Heart right ventricle (tissue), 16 donors: Measurements from ENCODE around the gene EVA1B. TPM values are rescaled to one million over a fixed set of nuclear protein-coding genes. Genes with fewer than 3 reads are reported as not detected.
A peak's percentile ranks its signal among the peaks of the same experiment; 100 is the strongest.

Experiments
- ATAC-seq, 8 donors: fragments of 200-7000 bp; cut with Tn5 transposase; one replicate each; pipeline ENCODE4 v1.9.1; 2020; ENCODE audit warnings: mild to moderate bottlenecking in 8 of 8, moderate library complexity in 8 of 8, moderate number of reproducible peaks in 1 of 8
- DNase-seq, 2 donors: peaks; one replicate each; pipeline ENCODE4 v3.0.0-alpha.2; 2020
- H3K27ac ChIP-seq, 10 donors: fragments of 200-600 bp; sonication (generic) in 2 of 10; one replicate each; pipeline versions ENCODE4 v1.5.0 to v1.8.0; 2020 to 2022; ENCODE audit warnings: mild to moderate bottlenecking in 3 of 10
- H3K27me3 ChIP-seq, 7 donors: fragments of 200-600 bp; one replicate each; pipeline ENCODE4 v1.8.0; 2021 to 2022; ENCODE audit warnings: mild to moderate bottlenecking in 2 of 7
- H3K36me3 ChIP-seq, 9 donors: fragments of 200-600 bp; sonication (generic) in 1 of 9; one replicate each; pipeline versions ENCODE4 v1.5.0 to v1.8.0; 2020 to 2022; ENCODE audit warnings: mild to moderate bottlenecking in 2 of 9
- H3K4me1 ChIP-seq, 9 donors: fragments of 200-600 bp; sonication (generic) in 1 of 9; one replicate each; pipeline versions ENCODE4 v1.5.0 to v1.8.0; 2020 to 2022; ENCODE audit warnings: mild to moderate bottlenecking in 4 of 9
- H3K4me3 ChIP-seq, 10 donors: fragments of 200-600 bp; sonication (generic) in 2 of 10; one replicate each; pipeline versions ENCODE4 v1.5.0 to v1.8.0; 2020 to 2022; ENCODE audit warnings: mild to moderate bottlenecking in 7 of 10, moderate library complexity in 2 of 10
- H3K9me3 ChIP-seq, 11 donors: fragments of 200-600 bp in 10 of 11; sonication (generic) in 2 of 11; one replicate each; pipeline versions ENCODE4 v1.5.0 to v1.8.0; 2013 to 2022; ENCODE audit warnings: mild to moderate bottlenecking in 2 of 11, control low read depth in 1 of 11, moderate library complexity in 1 of 11
- CTCF ChIP-seq, 9 donors: fragments of 200-600 bp; sonication (generic) in 2 of 9; IDR thresholded peaks; one replicate each; pipeline versions ENCODE4 v1.5.0 to v1.8.0; 2021 to 2022; ENCODE audit warnings: antibody characterized with exemption in 9 of 9, mild to moderate bottlenecking in 5 of 9, moderate library complexity in 1 of 9
- WGBS, 2 donors: extraction: QIAGEN DNeasy Blood & Tissue Kit; methylation state at CpG; one replicate each; pipeline ENCODE4 v1.1.7; 2013; ENCODE audit warnings: inconsistent platforms in 1 of 2; 5-methylcytosine and 5-hydroxymethylcytosine counted together
- intact Hi-C, 10 donors: fragments of 100-400 bp; cut with DNase I; formaldehyde crosslinking; loops; one replicate each; pipeline versions ENCODE4 v1.11.1 to v1.14.2; 2022
- polyA plus RNA-seq, 2 donors: library from polyadenylated mRNA; stranded (reverse); fragments of 200-250 nt; gene quantifications; one replicate each; pipeline ENCODE4 v1.2.3, GENCODE V29; 2013
- total RNA-seq, 10 donors: library from RNA; stranded (reverse); fragmentation: NEBNext Ultra II Directional in 3 of 10; extraction: Animal tissue kit (Norgen Biotek cat#: 25700) in 3 of 10; gene quantifications; one replicate each; pipeline versions ENCODE4 v1.2.1 to v1.2.4, GENCODE V29; 2021 to 2023
- donor health status: Arrhythmogenic right ventricular cardiomyopathy.
- donor health status: ischemic (EF 13 %, LVEDD 7.1; RV severe dilation, severe dysfunction).
- donor health status: healthy with polysubstance abuse.
- donor health status: DM: no; HTN: yes; CAD: no.
- donor health status: DM: no; HTN: no; CAD: no.
- donor health status: ischemic (EF 25% LVEDD 6.9; RV normal size, moderate dysfunction).
- donor health status: ischemic (EF 25% LVEDD 5.7; RV mildly dilated, moderate dysfunction).
- donor health status: healthy.
- donor health status: DM: yes; HTN: yes; CAD: no.
- donor health status: Ischemic cardiomyopathy.
- donor health status: ischemic (EF 35%, LVEDD 5.7; RV mildly dilated, moderate dysfunction).
- donor health status: nonischemic (EF 11% LVEDD 7.7; RV severe dilation, severe dysfunction).
- donor health status: DM: yes; HTN: yes; CAD: no.
- donor health status: PGD.
- donor health status: ischemic (EF 29% LVEDD 5.4; RV normal size, mild dysfunction).
- donor health status: nonischemic (EF 23%, LVEDD 6.1; RV moderate dilation, normal function).

Gene EVA1B
- total and polyA plus RNA-seq, 12 donors, result 4.6 to 38.9 (median 7.2) TPM

GRCh38 chr1:36304970-36305914 lies 18.2 kb downstream of the EVA1B start:
- H3K4me3 ChIP-seq, result no peak overlapping the region
- no peak for TF ChIP-seq CTCF (IDR thresholded peaks at IDR 0.05)
- intact Hi-C loops, result loop anchor here in 4 of 10 donors (5.0 to 10.0 kb wide), 3 partner anchors 60 to 110 kb away; no protein-coding TSS in a partner anchor
- 76 to 80% methylated on average over 10 of the region's 10 CpGs for WGBS, 2 donors
- peaks cover 4 to 41% (median 20%) of the 10 kb centered on the region in 9 donors for H3K4me1 ChIP-seq
- ATAC-seq (no peak), DNase-seq (no peak)
- peak overlapping the region in 8 of 10 donors; percentile 76 to 91 (median 80) for H3K27ac ChIP-seq
- H3K36me3 ChIP-seq, result peaks cover 0 to 62% (median 43%) of the 10 kb centered on the region in 9 donors
- no peaks in the 10 kb centered on the region for H3K27me3 ChIP-seq
- H3K9me3 ChIP-seq, result no peaks in the 10 kb centered on the region

GRCh38 chr1:36304521-36304920 lies 18.9 kb downstream of the EVA1B start:
- H3K36me3 ChIP-seq, result peaks cover 0 to 66% (median 46%) of the 10 kb centered on the region in 9 donors
- DNase-seq, result no peak
- H3K27me3 ChIP-seq, result no peaks in the 10 kb centered on the region
- no peak for ATAC-seq
- no peaks in the 10 kb centered on the region for H3K9me3 ChIP-seq
- no peak overlapping the region for H3K4me3 ChIP-seq
- 79 to 89% methylated on average over 7 of the region's 7 CpGs for WGBS, 2 donors
- TF ChIP-seq CTCF (IDR thresholded peaks at IDR 0.05), result no peak
- intact Hi-C loops, result loop anchor here in 3 of 10 donors (10.0 kb wide), 2 partner anchors 60 to 110 kb away; no protein-coding TSS in a partner anchor
- no peak overlapping the region for H3K27ac ChIP-seq
- H3K4me1 ChIP-seq, result peaks cover 4 to 48% (median 20%) of the 10 kb centered on the region in 9 donors

- Histone ChIP-seq H3K36me3 (peaks cover 0 to 68% (median 46%) of the 10 kb centered on the region in 9 donors), H3K27me3 (no peaks in the 10 kb centered on the region), H3K4me1 (peaks cover 4 to 55% (median 22%) of the 10 kb centered on the region in 9 donors), H3K27ac (no peak overlapping the region), H3K4me3 (no peak overlapping the region), H3K9me3 (no peaks in the 10 kb centered on the region)
- DNase-seq, result no peak
- WGBS, 2 donors, result 91 to 92% methylated on average over 23 of the region's 23 CpGs
- no peak for TF ChIP-seq CTCF (IDR thresholded peaks at IDR 0.05)
- no peak for ATAC-seq
- intact Hi-C loops, result loop anchor here in 3 of 10 donors (10.0 kb wide), 2 partner anchors 61 to 111 kb away; no protein-coding TSS in a partner anchor
These were observed 19.6 kb downstream of the EVA1B start for GRCh38 chr1:36303650-36304360.

- Histone ChIP-seq H3K4me1 (peaks cover 4 to 57% (median 22%) of the 10 kb centered on the region in 9 donors), H3K27me3 (no peaks in the 10 kb centered on the region), H3K27ac (no peak overlapping the region), H3K4me3 (no peak overlapping the region), H3K9me3 (no peaks in the 10 kb centered on the region), H3K36me3 (peaks cover 0 to 74% (median 52%) of the 10 kb centered on the region in 9 donors)
- no peak for ATAC-seq
- no peak for TF ChIP-seq CTCF (IDR thresholded peaks at IDR 0.05)
- intact Hi-C loops, result loop anchor here in 3 of 10 donors (10.0 kb wide), 2 partner anchors 62 to 112 kb away; no protein-coding TSS in a partner anchor
- DNase-seq, result no peak
- 72% methylated on average over 5 of the region's 5 CpGs for WGBS, 2 donors
These were observed 20.2 kb downstream of the EVA1B start for GRCh38 chr1:36303244-36303643.
